HL-60 (cell line): ENCODE results near the gene TMEM255B.

Experiments
- DNase-seq, 2 experiments: peaks; one replicate each; pipeline ENCODE4 v3.0.0-alpha.2; 2010 to 2020; ENCODE audit warnings: low read depth in 1 of 2, low spot score in 1 of 2
- H3K27ac ChIP-seq: fragments of 250-450 bp; sonication (Bioruptor Pico); replicated peaks from 2 replicates; pipeline ENCODE4 v1.5.1; 2020; ENCODE audit warnings: mild to moderate bottlenecking, moderate library complexity
- H3K27me3 ChIP-seq: fragments of 250-450 bp; sonication (Bioruptor Pico); 2 replicates; pipeline ENCODE4 v1.5.1; 2021; ENCODE audit warnings: mild to moderate bottlenecking, moderate library complexity; ENCODE audit not compliant: insufficient read depth, poor library complexity, severe bottlenecking
- H3K4me3 ChIP-seq: replicated peaks from 2 replicates; pipeline ENCODE4 v1.5.1; 2011; ENCODE audit warnings: mild to moderate bottlenecking, control low read depth, low read length; ENCODE audit not compliant: insufficient read depth
- GABPA ChIP-seq: IDR thresholded peaks from 2 replicates; pipeline ENCODE4 v1.6.1; 2012; ENCODE audit warnings: low read depth
- POLR2AphosphoS5 ChIP-seq: IDR thresholded peaks from 2 replicates; pipeline ENCODE4 v1.6.1; 2012; ENCODE audit warnings: low read depth
- SPI1 ChIP-seq: IDR thresholded peaks from 2 replicates; pipeline ENCODE4 v1.6.1; 2012; ENCODE audit warnings: low read depth, mild to moderate bottlenecking, borderline replicate concordance
- TF ChIP-seq, protein P1 (sequence below): IDR thresholded peaks from 2 replicates; pipeline ENCODE4 v1.6.1; 2012; ENCODE audit warnings: low read depth; ENCODE audit not compliant: insufficient replicate concordance
- TF ChIP-seq, protein P2 (sequence below): IDR thresholded peaks from one replicate; pipeline ENCODE4 v1.5.1; 2011; ENCODE audit warnings: low read length, control low read depth, inconsistent platforms; ENCODE audit not compliant: insufficient read depth

The TMEM255B gene

DNA sequence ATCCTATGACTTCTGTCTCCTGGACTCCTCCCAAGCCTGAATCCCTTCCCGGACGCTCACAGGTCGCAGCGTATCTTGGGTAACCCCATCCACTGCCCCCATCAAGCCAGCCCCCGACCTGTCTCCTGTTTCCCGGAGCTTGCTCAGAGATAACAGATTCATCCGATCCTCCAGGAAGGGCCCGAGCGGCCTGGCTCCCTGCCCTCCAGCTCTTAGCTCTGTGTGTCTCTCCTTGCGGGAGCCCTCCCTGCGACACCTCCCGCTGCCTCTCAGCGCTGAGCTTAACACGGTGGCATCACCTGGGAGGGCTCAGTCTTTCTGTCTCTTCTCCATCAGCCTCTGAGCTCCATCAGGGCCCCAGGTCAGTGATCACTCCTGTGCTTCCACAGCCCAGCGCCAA lies 4.3 kb upstream of the TMEM255B start:
- H3K27me3 ChIP-seq = no peaks in the 10 kb centered on the region
- DNase-seq = no peak
- TF ChIP-seq, protein P1, sequence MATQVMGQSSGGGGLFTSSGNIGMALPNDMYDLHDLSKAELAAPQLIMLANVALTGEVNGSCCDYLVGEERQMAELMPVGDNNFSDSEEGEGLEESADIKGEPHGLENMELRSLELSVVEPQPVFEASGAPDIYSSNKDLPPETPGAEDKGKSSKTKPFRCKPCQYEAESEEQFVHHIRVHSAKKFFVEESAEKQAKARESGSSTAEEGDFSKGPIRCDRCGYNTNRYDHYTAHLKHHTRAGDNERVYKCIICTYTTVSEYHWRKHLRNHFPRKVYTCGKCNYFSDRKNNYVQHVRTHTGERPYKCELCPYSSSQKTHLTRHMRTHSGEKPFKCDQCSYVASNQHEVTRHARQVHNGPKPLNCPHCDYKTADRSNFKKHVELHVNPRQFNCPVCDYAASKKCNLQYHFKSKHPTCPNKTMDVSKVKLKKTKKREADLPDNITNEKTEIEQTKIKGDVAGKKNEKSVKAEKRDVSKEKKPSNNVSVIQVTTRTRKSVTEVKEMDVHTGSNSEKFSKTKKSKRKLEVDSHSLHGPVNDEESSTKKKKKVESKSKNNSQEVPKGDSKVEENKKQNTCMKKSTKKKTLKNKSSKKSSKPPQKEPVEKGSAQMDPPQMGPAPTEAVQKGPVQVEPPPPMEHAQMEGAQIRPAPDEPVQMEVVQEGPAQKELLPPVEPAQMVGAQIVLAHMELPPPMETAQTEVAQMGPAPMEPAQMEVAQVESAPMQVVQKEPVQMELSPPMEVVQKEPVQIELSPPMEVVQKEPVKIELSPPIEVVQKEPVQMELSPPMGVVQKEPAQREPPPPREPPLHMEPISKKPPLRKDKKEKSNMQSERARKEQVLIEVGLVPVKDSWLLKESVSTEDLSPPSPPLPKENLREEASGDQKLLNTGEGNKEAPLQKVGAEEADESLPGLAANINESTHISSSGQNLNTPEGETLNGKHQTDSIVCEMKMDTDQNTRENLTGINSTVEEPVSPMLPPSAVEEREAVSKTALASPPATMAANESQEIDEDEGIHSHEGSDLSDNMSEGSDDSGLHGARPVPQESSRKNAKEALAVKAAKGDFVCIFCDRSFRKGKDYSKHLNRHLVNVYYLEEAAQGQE = no peak

DNA sequence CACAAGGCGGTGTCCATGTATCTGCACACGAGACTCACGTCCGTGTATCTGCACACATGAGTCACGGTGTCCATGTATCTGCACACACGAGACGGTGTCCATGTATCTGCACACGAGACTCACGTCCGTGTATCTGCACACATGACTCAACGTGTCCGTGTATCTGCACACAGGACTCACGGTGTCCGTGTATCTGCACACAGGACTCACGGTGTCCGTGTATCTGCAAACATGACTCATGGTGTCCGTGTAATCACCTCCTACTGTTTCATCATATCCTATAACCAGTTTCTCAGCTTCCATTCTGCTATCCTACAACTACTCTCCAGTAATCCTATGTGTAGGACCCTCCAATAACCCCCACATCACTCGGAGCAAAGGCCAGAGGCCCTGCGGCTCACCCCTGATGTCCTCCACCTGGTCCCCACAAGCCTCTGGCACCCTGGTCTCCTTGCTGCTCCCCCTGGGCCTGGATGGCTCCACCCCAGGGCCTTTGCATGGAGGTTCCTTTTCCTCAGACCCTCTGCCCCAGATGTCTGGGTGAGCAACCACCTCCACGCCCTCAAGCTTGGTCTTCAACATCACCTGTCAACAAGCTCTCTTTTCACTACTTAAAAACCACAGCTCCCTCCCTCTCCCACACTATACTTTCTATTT lies 2.5 kb upstream of the TMEM255B start:
- Histone ChIP-seq H3K27me3 (no peaks in the 10 kb centered on the region), H3K27ac (no peak overlapping the region)

More for the DNA sequence above, 4.3 kb upstream of the TMEM255B start:
- Histone ChIP-seq H3K27ac (no peak overlapping the region), H3K4me3 (no peak overlapping the region)

DNA sequence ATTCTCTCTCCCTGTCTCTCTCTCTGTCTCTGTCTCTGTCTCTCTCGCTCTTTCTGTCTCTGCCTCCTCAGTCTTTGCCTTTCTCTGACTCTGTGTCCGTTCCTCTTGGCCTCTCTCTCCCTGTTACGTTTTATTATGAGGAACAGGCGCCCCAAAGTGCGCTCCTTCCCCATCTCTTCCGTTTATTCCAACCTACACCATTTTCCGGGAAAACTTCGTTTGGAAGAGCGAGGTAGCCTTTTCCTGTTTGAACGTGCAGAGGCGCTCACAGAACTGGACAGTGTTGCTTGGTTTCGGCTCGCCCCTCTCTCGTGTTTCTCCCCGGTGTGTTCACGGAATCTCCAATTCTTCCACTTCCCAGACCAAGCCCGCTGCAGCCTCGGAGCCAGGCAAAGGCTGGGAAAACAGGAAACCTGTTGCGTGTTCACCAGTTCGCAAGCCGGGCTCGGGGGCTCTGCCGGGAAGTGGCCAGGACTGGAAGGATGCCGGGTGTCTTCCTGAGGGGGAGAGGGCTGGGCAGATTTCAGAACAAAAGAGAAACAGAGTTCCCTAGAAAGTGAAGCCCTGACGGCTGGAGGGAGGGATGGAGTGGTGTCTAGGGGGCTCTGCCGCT lies 605 bp downstream of the TMEM255B start:
- H3K27ac ChIP-seq = no peak overlapping the region
- no peak for DNase-seq
- TF ChIP-seq, protein P1 = no peak
- TF ChIP-seq SPI1 (no peak), GABPA (no peak), POLR2AphosphoS5 (no peak)
- TF ChIP-seq, protein P2, sequence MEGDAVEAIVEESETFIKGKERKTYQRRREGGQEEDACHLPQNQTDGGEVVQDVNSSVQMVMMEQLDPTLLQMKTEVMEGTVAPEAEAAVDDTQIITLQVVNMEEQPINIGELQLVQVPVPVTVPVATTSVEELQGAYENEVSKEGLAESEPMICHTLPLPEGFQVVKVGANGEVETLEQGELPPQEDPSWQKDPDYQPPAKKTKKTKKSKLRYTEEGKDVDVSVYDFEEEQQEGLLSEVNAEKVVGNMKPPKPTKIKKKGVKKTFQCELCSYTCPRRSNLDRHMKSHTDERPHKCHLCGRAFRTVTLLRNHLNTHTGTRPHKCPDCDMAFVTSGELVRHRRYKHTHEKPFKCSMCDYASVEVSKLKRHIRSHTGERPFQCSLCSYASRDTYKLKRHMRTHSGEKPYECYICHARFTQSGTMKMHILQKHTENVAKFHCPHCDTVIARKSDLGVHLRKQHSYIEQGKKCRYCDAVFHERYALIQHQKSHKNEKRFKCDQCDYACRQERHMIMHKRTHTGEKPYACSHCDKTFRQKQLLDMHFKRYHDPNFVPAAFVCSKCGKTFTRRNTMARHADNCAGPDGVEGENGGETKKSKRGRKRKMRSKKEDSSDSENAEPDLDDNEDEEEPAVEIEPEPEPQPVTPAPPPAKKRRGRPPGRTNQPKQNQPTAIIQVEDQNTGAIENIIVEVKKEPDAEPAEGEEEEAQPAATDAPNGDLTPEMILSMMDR = no peak
- H3K27me3 ChIP-seq = no peaks in the 10 kb centered on the region
- peak overlapping the region; percentile 53 for H3K4me3 ChIP-seq

More for the DNA sequence above, 2.5 kb upstream of the TMEM255B start:
- no peak overlapping the region for H3K4me3 ChIP-seq
- DNase-seq = peak in 1 of 2 experiments; percentile 42
- TF ChIP-seq GABPA = no peak
- TF ChIP-seq POLR2AphosphoS5 = no peak

DNA sequence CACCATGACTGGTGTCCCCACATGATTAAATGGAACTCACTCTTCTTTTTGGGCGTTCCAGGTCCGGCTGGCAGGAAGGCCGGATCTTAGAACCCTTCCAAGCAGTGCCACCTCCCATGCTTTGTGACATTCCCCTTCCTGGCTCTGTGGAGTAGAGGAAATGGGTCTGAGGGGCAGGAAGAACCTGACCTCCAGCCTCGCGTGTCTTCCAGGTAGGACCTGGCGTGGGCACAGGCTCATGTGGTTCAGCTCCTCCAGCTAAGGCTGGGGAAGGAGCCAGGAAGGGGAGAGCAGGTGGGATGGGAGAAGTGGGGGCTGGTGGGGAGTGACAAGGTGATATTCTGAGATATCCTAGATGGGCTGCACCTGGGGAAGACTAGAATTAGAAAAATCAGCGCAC lies 2.1 kb downstream of the TMEM255B start:
- Histone ChIP-seq H3K27me3 (no peaks in the 10 kb centered on the region), H3K27ac (no peak overlapping the region), H3K4me3 (no peak overlapping the region)
- TF ChIP-seq POLR2AphosphoS5 (no peak), SPI1 (no peak), GABPA (no peak)
- TF ChIP-seq, protein P2 = no peak
- no peak for DNase-seq

DNA sequence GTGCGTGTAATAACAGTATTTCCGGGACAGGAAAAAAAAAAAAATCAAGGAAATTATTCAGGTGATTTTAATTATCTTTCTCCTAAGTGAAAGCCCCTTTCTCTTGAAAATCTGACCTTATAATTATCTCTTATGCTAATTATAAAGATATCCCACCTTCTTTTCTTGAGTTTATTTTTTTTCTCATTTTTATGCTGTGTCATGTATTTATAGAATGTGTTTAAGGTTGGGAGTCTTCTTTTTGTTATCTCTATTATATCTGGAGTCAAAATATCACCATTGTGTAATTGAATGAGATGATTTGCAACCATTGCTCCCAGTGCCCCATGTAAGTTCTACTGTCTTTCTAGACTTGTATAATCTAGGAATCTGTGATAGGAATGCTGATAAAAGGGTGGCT lies 3.0 kb downstream of the TMEM255B start:
- Histone ChIP-seq H3K4me3 (no peak overlapping the region), H3K27me3 (no peaks in the 10 kb centered on the region), H3K27ac (no peak overlapping the region)
- TF ChIP-seq, protein P1 = no peak
- TF ChIP-seq, protein P2 = no peak
- DNase-seq = no peak
